ENCODE measurements around the gene SLCO1A2. TPM values are rescaled to one million over a fixed set of nuclear protein-coding genes. Genes with fewer than 3 reads are reported as not detected.

Gene SLCO1A2
- total and polyA plus RNA-seq, 2 of the 4 experiments (the other 2 are of a cell fraction): not detected

- Histone ChIP-seq H3K18ac (ENCODE audit: low read depth, low read length) (no peak overlapping the region), H3K56ac (ENCODE audit: extremely low read depth, insufficient read depth, low read length) (no peak overlapping the region), H3K79me1 (ENCODE audit: low read depth in 1 of 2, low read length in 2 of 2) (no peaks in the 10 kb centered on the region), H3K4ac (ENCODE audit: low read depth, low read length) (no peak overlapping the region), H3K4me1 (ENCODE audit: control insufficient read depth, insufficient read depth, low read length) (no peaks in the 10 kb centered on the region), H3K9me3 (ENCODE audit: control insufficient read depth, insufficient read depth, low read length) (no peaks in the 10 kb centered on the region), H3K23ac (ENCODE audit: low read depth, low read length) (no peak overlapping the region), H3K9ac (ENCODE audit: low read depth, low read length) (no peak overlapping the region), H2AFZ (replicated peaks; ENCODE audit: low read length, poor library complexity) (no peak overlapping the region), H2BK120ac (ENCODE audit: low read depth, low read length) (no peak overlapping the region), H3K14ac (replicated peaks; ENCODE audit: low read depth, low read length) (no peak overlapping the region), H4K5ac (ENCODE audit: low read depth, low read length) (no peak overlapping the region), H4K8ac (ENCODE audit: low read depth in 2 of 2, low read length in 2 of 2) (no peak overlapping the region), H2BK15ac (ENCODE audit: low read depth, low read length) (no peak overlapping the region), H2AK5ac (ENCODE audit: low read depth, low read length) (no peak overlapping the region), H3K27me3 (ENCODE audit: control insufficient read depth, insufficient read depth, low read length) (no peaks in the 10 kb centered on the region), H3K4me3 (ENCODE audit: insufficient read depth, low read depth, low read length) (no peak overlapping the region), H3K4me2 (ENCODE audit: low read depth, low read length) (no peak overlapping the region), H2BK5ac (ENCODE audit: low read depth, low read length, poor library complexity, severe bottlenecking) (no peak overlapping the region), H4K20me1 (ENCODE audit: insufficient read depth, low read length) (no peaks in the 10 kb centered on the region), H3K36me3 (ENCODE audit: control insufficient read depth, insufficient read depth, low read length) (no peaks in the 10 kb centered on the region), H2AK9ac (replicated peaks; ENCODE audit: low read depth, low read length, poor library complexity) (no peak overlapping the region), H4K91ac (ENCODE audit: insufficient read depth, low read depth, low read length) (no peak overlapping the region), H2BK20ac (ENCODE audit: low read depth, low read length) (no peak overlapping the region), H3K27ac (ENCODE audit: insufficient read depth, low read length) (no peak overlapping the region), H3K9me1 (ENCODE audit: insufficient read depth, low read length) (no peaks in the 10 kb centered on the region)
- intact Hi-C loops (cut with micrococcal nuclease): no loop called here
- DNase-seq: no peak
- ATAC-seq (ENCODE audit: low read depth): no peak
- ChIA-PET POLR2A (ENCODE audit: unreplicated experiment) (no interaction called here), CTCF (no interaction called here)
- dilution Hi-C loops (cut with HindIII; ENCODE audit: low sequenced_read_pairs, unreplicated experiment): no loop called here
- no TSS peak for BruUV-seq (replicated peaks)
- no CpG with 5 or more reads among the region's 1 CpG for WGBS, 2 experiments (ENCODE audit: extremely low coverage in 2 of 2, insufficient read length in 1 of 2)
- TF ChIP-seq MAZ (IDR thresholded peaks at IDR 0.05; ENCODE audit: borderline replicate concordance, low read depth, low read length) (no peak), CEBPB (IDR thresholded peaks at IDR 0.05; ENCODE audit: low read depth, low read length) (peak; percentile 33; the same call in 1 of the 2 replicates)
- in situ Hi-C loops (cut with MboI; ENCODE audit: low sequenced_read_pairs): no loop called here
These were observed 34.1 kb downstream of the SLCO1A2 start for GRCh38 chr12:21300632-21301031.
